OCI-M2 (cell line): ENCODE results near the gene EIF4ENIF1.
"Not testable (repeated sequence)": the region's sequence is repeated elsewhere in the genome, so short reads cannot be mapped to it uniquely, and the experiment has no call there.

Experiments
- DNase-seq: peaks from one replicate; lab custom pipeline; 2025; ENCODE audit not compliant: unreplicated experiment; lab: John Stamatoyannopoulos, UW

The EIF4ENIF1 gene

DNA sequence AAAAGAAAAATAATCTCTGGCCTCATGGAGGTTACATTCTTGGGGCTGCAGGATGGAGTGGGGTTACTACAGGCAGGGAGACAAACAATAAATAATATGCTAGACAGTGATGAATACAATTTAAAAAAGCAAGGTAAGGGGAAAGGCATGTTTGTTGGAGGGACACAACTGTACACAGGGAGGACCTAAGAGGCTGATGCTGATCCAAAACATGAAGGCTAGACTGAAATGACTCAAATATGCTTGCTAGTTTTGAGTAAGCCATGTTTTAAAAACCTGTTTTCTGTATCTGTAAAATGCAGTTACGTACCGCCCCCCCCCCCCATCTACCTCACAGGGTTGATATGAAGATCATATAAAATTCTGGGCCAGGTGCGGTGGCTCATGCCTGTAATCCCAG, 44.0 kb downstream of the EIF4ENIF1 start:
- no peak for DNase-seq

DNA sequence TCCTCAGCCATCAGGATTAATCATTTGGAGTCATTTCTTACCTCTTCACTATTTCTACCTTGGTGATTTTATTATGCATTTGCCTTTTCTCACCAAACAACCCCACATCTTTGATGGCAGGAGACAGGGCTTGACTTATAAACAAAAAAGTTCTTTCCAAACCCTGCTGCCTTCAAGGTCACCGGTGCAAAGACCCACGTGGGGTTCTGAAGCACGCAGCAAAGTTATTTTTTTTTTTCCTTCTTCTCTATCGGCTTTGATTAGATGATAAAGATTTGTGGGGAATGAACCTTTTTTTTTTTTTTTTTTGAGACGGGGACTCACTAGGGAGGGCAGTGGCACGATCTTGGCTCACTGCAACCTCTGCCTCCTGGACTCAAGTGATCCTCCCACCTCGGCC, 46.1 kb downstream of the EIF4ENIF1 start:
- no peak for DNase-seq

DNA sequence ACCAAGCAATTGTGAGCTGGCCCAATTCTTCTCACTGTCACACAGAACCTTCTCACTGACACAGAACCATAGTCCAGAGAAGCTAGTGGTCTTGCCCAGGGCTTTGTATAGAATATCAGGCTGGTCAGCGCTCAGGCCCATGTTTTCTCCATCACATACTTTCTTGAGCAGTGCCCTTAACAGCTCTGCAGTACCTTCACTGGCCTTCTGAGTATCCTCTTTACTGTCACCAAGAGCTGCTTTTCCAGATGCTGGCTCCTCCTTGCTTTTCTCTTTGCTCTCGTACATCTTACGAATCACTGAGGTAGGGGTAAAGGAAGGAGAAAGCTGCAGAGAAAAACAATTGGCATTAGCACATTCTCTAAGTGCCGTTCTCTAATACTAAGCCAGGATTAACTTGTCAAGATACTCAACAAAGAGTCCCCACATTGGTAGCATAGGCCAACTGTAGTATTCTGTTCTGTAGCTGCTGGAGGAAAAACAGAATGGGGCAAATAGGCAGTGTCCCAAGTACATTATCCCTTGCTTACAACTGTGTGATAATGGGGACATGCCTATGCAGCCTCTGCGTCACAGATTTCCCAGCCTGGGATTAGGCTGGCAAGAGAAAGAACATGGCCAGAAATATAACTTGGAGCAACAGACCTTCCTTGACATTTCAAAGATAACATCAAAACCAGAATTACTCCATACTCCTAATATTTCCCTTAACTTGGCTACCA, 46.7 kb downstream of the EIF4ENIF1 start:
- no peak for DNase-seq

DNA sequence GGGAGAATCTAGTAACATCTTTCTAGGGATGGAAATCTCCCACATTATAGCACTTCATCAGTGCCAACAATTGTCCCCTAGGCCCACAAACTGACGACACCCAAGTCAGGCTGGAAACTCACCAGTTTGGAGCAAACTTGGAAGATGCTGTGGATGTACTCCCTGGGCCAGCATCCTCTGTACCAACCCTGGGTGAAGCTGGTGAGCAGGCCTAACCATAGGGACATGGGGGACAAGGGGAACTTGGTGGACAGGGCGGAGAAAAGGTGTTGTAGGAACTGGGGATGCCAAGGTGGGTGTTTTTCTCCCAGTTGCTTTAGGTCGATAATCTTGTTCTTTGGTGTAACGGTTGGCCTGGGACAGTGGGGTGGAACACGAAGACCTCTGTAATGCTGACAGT, 48.0 kb downstream of the EIF4ENIF1 start:
- no peak for DNase-seq

DNA sequence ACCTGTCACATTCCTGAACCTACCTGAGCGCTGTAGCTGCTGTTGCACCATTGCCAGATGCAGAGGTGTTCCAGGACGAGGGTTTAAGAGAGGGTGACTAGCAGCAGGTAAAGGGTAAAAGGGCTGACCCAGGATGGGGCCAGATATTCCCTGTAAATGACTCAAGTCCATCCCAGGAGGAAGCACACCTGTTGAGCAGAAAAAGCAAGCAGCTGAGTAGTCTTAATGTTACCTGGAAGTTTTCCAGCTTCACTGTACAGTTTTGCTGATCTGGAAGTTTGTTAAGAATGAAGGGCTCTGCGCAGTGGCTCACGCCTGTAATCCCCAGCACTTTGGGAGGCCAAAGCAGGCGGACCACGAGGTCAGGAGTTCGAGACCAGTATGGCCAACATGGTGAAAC, 49.0 kb downstream of the EIF4ENIF1 start:
- DNase-seq, result no peak

DNA sequence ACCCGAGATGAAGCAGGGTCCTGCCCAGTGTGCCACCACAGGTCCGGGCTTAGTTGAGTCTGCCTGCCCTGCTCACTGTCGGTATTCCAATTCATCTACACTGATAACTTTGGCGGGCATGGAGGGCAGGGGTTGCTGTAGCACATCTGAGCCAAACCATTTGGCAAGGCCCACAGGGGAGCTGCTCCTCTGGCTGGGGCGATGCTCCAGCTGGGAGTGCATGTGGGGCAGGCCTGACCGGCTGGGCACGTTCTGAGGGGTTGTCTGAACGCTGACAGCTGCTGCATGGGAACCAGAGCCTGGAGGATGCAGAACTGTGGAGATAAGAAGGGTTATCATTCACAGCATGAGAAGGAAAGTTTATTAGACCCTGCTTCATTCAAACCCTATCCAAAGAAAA, 49.8 kb downstream of the EIF4ENIF1 start:
- DNase-seq, result no peak

DNA sequence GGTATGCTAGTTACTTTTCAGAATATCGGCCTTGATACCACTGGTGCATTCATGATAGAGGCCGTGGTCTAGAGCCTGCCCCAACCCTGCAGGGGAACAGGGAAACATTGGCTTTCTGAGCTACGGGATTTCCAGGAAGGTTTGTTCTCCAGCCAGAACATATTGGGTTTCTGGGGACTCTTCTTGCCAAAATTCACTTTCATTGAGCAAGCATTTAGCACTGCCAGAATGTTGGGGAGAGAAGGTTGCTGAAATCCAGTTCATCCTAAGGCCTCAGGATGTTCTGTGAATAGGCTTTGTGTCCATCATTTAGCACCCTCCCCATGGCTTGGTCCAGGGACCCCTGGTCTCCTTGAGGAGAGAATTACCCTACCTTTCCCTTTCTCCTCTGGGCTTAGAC, 53.5 kb downstream of the EIF4ENIF1 start:
- no peak for DNase-seq

DNA sequence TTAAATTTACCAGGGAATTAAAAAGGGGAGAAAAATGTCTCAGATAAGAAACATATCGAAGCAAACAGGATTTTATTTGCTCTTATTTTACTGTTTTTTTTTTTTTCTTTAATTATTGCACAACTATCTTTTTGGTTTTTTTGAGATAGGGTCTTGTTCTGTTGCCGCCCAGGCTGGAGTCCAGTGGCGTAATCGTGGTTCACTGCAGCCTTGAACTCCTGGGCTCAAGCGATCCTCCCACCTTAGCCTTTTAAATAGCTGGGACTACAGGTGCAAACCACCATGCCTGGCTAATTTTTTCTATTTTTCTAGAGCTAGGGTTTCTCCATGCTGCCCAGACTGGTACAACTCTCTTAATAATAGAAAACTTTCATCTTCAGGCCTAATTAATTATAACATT, 57.7 kb downstream of the EIF4ENIF1 start:
- no peak for DNase-seq

DNA sequence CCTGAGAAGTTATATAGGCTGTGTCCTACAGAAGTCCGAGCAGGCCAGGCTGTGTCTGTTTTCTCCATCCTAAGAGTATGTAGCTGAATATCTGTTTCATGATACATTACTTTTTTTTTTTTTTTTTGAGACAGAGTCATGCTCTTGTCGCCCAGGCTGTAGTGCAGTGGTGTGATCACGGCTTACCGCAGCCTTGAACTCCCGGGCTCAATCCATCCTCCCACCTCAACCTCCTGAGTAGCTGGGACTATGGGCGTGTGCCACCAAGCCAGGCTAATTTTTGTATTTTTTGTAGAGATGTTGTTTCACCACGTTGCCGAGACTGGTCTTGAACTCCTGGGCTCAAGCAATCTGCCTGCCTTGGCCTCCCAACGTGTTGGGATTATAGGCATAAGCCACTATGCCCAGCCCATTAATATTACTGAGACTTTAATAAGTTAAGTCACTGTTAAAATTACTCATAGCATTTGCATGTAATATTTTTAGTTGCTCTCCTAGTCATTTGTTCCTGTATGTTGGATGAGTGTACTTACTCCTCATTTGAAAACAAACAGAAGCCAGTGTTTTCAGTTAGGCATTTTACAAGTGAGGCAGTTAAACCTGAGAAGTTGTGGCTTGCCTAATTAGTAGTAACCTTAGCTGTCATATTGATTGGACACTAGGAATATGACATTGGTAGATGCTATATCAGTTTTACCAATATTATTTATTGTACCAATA, 64.2 kb downstream of the EIF4ENIF1 start:
- DNase-seq, result no peak

DNA sequence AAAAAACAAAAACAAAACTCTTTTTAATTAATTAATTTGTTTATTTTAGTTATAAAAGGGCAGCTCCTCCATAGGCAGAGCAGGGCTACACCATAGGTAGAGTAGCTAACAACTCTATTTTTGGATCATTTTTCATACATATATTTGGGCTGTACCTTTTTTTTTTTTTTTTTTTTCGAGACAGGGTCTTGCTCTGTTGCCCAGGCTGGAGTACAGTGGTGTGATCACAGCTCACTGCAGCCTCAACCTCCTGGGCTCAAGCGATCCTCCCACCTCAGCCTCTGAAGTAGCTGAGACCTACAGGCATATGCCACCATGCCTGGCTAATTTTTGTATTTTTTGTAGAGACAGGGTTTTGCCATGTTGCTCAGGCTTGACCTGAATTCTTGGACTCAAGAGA, 87.3 kb downstream of the EIF4ENIF1 start:
- not testable (repeated sequence) for DNase-seq

DNA sequence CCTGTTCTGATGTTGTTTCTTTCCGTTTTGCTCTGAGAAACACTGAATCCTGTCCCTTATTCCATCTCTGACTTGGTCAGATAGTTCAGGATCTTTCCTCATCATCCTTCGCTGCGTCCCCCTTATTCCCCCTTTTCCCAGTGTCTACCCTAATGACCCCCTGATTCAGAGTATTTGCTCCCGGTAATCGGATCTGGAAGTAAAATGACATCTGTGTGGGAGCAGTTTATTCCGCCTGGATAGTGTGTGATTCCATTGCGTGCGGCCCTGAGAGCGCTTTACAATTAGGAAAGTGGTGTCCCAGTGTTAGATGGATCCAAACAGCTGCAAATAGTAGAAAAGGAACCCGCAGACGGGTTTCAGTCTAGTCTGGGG, 89.6 kb downstream of the EIF4ENIF1 start:
- no peak for DNase-seq

DNA sequence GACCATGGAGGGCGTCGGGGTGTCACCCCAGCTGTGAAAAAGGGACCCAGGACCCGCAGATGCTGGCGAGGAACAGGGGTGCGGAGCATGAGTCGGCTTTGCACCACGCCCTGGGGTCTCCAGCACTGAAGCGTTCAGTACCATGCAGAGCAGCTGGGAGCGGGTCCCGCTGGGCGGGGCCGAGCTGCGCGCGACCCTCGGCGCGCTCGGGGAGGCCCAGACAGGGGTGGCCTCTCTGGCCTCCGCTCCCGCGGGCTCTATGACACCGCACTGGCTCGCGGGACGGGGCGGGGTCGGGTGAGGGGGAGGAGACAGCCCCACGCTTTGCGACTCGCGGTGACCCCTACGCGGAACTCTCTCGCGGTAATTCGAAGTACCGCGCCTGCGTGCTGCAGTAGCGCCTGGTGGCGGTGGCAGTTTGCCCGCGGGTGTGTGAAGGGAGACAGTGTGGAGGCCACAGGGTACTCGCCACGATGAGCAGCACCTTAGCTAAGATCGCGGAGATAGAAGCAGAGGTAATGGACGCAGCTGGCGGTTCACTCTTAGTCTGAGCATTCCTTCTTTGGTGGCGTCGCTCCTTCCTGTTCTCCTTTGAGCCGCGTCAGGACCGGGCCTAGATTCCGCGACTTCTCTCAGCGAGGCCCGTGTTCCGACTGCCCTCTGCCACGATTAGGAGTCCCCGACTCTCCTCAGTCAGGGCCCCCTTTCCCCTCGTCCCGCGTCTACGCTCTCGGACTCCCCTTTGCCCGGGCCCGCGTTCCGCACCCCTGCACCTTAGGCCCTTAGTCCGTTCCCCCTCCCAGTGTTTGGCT, 90.2 kb downstream of the EIF4ENIF1 start, which contains the start of gene DRG1:
Gene DRG1 (plus strand): TSS at position 394 of the 812 bp plus-strand sequence. CDS start 80 bp downstream, at position 474.
- peak; percentile 77 for DNase-seq

DNA sequence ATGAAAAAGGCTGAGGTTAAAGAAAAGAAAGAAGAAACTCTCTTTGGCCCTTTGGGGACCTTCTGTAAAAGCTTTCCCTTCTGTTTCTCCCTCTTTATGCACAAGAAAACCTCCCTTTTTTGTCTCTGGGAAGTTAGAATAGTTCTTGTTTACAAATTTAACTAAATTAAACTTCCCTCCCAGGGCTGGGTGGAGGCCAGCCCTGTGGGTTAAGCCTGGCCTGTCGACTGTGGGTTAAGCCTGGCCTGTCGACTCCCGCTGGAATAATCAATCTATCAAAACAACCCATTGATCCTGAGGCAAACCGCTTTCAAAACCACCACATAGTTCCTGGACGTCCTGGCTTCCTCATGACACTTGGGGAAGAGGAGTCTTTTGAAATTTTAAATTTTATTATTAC, 91.4 kb downstream of the EIF4ENIF1 start:
- DNase-seq, result no peak

DNA sequence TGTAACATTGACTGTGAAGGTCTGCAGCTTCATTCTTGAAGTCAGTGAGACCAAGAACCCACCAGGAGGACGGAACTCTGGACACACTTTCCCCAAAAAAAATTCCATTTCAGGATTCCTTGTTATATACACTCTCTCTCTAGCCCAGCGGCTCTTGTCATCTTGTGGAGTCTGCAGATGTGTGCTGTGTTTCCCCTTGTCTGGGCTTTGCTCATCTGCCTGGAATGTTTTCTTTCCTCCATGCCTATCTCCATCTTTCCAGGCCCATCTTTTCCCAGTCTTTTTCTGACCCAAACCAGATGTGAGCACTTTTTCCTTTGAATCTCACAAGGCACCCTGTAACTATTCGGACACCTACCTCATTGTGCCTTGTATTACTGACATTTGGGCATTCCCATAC, 95.3 kb downstream of the EIF4ENIF1 start:
- no peak for DNase-seq

DNA sequence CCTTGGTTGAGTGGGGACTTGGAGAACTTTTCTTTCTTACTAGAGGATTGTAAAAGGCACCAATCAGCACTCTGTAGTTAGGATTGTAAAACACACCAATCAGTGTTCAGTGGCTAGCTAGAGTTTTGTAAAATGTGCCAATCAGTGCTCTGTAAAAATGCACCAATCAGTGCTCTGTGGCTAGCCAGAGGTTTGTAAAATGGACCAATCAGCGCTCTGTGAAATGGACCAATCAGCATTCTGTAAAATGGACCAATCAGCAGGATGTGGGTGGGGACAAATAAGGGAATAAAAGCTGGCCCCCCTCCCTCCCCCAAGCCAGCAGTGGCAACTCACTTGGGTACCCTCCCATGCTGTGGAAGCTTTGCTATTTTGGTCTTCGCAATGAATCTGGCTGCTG, 95.7 kb downstream of the EIF4ENIF1 start:
- no peak for DNase-seq
